Measurements from ENCODE around the gene B3GAT3.
A peak's percentile ranks its signal among the peaks of the same experiment; 100 is the strongest.

B3GAT3 gene

GRCh38 chr11:62611705-62612365 is 10.0 kb downstream of the B3GAT3 start:
- Histone ChIP-seq H3K36me3 (ENCODE audit: control insufficient read depth in 2 of 2, insufficient read depth in 1 of 2, low read length in 2 of 2) (peaks cover 0 to 50% of the 10 kb centered on the region in 2 experiments; a peak in 1 of 3 replicates), H3K4me1 (ENCODE audit: control insufficient read depth, insufficient read depth, low read length) (no peaks in the 10 kb centered on the region), H3K4me3 (ENCODE audit: low read depth, low read length) (peak overlapping the region; percentile 55), H3K27ac (ENCODE audit: extremely low read depth, low read depth, low read length) (peak overlapping the region; percentile 64), H3K9me3 (ENCODE audit: control insufficient read depth, insufficient read depth, low read depth, low read length) (no peaks in the 10 kb centered on the region)
- ChIA-PET POLR2A (interaction anchor here (0.6 to 4.1 kb wide), 12 partner anchors 10 to 243 kb away, joined by 3 to 31 read pairs (median 5); partner anchors contain the start of genes B3GAT3, C11orf98, CSKMT and EEF1G), CTCF (interaction anchor here (0.5 to 3.2 kb wide), 26 partner anchors 8 to 1438 kb away, joined by 3 to 19 read pairs (median 4); partner anchors contain the start of genes B3GAT3, C11orf98, CSKMT and MTA2)
- TF ChIP-seq ZNF280C (tag by site-specific recombination; IDR thresholded peaks at IDR 0.05): no peak
- no peak for TF ChIP-seq ZSCAN23 (tag by site-specific recombination; IDR thresholded peaks at IDR 0.05)
- no peak for TF ChIP-seq ZNF521 (tag by site-specific recombination; IDR thresholded peaks at IDR 0.05)
- no peak for TF ChIP-seq ZNF610 (tag by site-specific recombination; IDR thresholded peaks at IDR 0.05; ENCODE audit: borderline replicate concordance)
- peak; percentile 71 for TF ChIP-seq ZBTB17 (tag by site-specific recombination; IDR thresholded peaks at IDR 0.05)
- TF ChIP-seq ZFP69B (tag by site-specific recombination; IDR thresholded peaks at IDR 0.05): no peak
- TF ChIP-seq ZNF660 (tag by site-specific recombination; IDR thresholded peaks at IDR 0.05): no peak
- TF ChIP-seq ZNF398 (tag by site-specific recombination; IDR thresholded peaks at IDR 0.05): peak; percentile 65
- peak; percentile 36 for TF ChIP-seq ZNF600 (tag by site-specific recombination; IDR thresholded peaks at IDR 0.05)
- peak; percentile 38; the same call in 1 of the 2 replicates for TF ChIP-seq ZIC2 (tag by site-specific recombination; IDR thresholded peaks at IDR 0.05)
- TF ChIP-seq ZNF335 (tag by site-specific recombination; conservative IDR thresholded peaks at IDR 0.05): peak; percentile 87
- TF ChIP-seq ZNF791 (tag by site-specific recombination; IDR thresholded peaks at IDR 0.05): no peak
- TF ChIP-seq YY1 (tag by site-specific recombination; IDR thresholded peaks at IDR 0.05): no peak
- TF ChIP-seq ZBTB48 (tag by site-specific recombination; IDR thresholded peaks at IDR 0.05): 0 out of 2 replicates have a peak, but pooled peaks have one; percentile 42
- TF ChIP-seq ZNF560 (tag by site-specific recombination; IDR thresholded peaks at IDR 0.05; ENCODE audit: borderline replicate concordance): no peak
- TF ChIP-seq PRDM4 (tag by site-specific recombination; IDR thresholded peaks at IDR 0.05): no peak
- no peak for TF ChIP-seq ZNF239 (tag by site-specific recombination; IDR thresholded peaks at IDR 0.05)
- TF ChIP-seq ZNF266 (tag by site-specific recombination; IDR thresholded peaks at IDR 0.05; ENCODE audit: low read depth): no peak
- TF ChIP-seq ZNF354C (tag by site-specific recombination; IDR thresholded peaks at IDR 0.05; ENCODE audit: borderline replicate concordance, low read depth): no peak
- no peak for TF ChIP-seq ZNF776 (tag by site-specific recombination; IDR thresholded peaks at IDR 0.05; ENCODE audit: borderline replicate concordance)
- TF ChIP-seq ZNF624 (tag by site-specific recombination; IDR thresholded peaks at IDR 0.05): no peak
- no peak for TF ChIP-seq ZNF639 (tag by site-specific recombination; IDR thresholded peaks at IDR 0.05)
- no peak for TF ChIP-seq ZSCAN16 (tag by site-specific recombination; IDR thresholded peaks at IDR 0.05)
- peak; percentile 76 for TF ChIP-seq PATZ1 (tag by site-specific recombination; IDR thresholded peaks at IDR 0.05)
- no peak for TF ChIP-seq ZSCAN18 (tag by site-specific recombination; IDR thresholded peaks at IDR 0.05)
- no peak for TF ChIP-seq MEIS1 (CRISPR knock-in tag; IDR thresholded peaks at IDR 0.05; ENCODE audit: borderline replicate concordance)
- no peak for TF ChIP-seq YY2 (tag by site-specific recombination; IDR thresholded peaks at IDR 0.05)
